AG08396 (cell line): ENCODE measurements around the gene COX17.

Experiments used
- DNase-seq: peaks from one replicate; pipeline ENCODE4 v3.0.0; 2012; ENCODE audit warnings: low spot score, mixed read lengths

The COX17 gene

DNA sequence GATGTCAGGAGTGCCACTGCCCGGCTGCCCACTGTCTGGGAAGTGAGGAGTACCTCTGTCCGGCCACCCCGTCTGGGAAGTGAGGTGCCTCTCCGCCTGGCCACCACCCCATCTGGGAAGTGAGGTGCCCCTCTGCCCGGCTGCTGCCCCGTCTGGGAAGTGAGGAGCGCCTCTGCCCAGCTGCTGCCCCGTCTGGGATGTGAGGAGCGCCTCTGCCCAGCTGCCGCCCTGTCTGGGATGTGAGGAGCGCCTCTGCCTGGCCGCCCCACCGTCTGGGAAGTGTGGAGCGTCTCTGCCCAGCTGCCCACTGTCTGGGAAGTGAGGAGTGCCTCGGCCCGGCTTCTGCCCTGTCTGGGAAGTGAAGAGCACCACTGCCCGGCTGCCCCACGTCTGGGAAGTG, 3.3 kb downstream of the COX17 start:
- DNase-seq, result no peak

DNA sequence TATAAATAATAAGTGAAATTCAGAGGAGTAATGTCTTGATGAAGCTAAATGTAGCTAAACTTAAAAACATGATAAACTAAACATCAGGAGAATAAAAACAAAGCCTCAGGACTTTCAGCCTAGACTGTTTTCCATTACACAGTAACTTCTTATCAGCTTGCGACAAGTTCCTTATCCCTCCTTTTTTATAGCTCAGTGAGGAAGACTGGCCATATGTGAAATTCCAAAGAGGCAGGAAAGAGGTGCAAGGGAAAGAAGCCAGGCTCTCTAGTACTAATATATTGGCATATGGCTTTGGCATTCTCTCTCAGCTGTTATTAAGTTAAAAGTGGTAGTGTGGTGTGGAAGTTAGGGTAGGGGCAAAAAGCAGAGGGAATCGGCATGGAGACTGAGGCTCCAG, 4.4 kb downstream of the COX17 start:
- DNase-seq, result no peak

DNA sequence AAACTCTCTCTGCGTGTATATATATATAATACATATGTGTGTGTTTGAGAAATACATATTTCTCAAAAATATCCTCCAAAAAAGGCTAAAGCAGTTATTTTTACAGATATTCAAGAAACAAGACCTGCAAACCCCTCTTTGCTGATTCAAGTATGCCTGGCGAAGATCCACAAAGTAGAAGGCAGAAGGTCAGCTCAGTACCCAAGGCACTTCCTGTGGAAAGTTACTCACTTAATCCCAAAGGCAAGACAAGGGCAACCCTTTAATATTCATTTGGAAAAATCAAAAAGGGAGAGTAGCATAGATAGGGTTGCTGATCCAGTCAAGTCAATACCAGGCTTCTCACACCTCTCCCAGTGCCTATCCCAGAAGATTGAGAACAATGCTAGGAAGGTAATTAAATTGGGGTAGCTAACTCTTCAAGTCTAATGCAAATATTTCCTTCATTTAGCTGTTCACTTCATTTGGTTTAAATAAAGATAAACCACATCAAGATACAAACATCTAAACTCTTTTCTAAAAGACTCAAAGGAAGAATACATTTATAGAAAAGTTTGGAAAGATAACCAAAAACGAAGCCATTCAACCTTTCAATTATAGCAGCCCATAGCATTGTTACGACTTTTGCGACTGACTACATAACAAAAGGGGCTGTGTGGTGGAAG, 7.2 kb downstream of the COX17 start:
- no peak for DNase-seq

DNA sequence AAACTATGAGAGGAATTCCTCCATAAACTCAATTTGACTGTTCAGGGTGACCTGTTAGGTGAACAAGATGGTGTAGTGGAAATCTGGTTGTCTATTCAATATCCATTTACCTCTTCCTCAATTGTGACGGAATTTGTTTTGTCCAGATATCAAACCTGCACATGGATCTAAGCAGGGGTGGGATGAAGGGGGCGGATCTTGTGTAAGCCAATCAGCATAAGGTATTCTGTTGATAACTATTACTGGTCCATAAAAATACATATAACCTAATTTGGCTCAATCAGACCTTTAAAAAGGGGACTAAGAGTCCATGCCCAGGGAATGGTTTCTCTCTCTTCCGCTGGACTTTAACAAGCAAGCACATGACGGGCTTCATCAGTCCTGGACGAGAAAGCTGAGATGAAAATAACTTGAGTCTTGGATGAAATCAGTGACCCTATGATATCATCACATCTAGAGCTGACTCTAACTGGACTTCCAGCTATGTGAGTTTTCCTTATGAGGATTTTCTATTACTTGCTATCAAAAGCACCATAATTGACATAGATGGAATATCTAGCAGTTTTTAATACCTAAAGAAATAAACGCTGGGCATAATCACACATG, 11.1 kb downstream of the COX17 start:
- no peak for DNase-seq

DNA sequence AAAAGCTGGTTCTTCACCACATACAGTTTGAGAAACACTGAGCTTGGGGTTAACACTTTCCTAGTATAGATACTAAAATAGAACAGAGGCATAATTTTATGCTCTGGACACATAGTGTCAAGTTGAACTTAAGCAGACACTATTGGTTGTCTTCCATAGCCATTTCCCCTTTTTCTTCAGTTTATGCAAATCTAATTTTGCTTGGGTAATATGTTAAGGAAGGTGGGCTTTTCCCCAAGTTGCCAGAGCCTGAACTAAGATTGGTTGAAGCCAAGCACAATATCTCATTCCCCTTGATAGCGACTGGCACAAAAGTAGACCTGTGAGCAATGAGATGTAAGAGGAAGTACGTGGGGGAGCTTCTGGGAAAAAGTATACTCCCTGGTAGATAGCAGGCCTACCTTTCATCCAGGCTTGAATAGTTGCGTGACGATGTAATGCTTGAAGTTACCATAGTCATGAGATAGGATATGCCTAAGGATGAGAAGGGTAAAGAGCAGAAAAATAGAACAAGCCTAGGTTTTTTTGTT, 12.3 kb downstream of the COX17 start:
- no peak for DNase-seq

DNA sequence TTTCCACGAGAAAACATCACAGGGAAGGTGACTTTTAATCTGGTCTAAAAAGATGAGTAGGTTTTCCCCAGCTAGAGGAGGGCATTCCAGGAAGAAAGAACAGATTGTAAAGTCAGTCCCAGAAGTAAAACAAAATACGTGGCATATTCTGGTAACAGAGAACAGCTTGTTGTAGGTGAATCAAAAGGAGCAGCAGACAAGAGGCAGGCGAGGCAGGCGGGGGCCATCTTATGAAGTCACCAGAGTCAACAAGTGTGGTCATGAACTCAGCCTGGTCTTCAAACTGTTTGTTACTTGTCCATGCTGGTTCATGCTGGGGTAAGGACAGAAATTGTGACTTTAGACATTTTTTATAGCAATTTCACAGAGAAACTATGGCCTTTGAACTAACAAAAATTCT, 12.8 kb downstream of the COX17 start:
- no peak for DNase-seq

DNA sequence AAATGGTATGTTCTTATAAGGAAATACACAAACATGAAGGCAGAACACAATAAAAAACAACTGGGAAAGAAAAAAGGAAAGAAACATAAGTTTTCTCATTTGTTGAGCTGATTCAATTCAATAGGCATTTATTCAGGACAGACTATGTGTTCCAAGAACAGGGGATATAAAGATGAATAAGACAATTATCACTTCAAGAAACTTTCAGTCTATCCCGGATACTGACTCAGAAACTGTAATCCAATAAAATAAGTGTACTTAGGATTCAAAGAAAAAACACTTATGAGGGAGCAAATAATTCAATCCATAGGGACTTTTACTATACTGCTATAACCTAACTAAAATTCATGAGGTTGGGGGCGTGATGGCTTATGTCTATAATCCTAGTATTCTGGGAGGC, 13.3 kb downstream of the COX17 start:
- no peak for DNase-seq

DNA sequence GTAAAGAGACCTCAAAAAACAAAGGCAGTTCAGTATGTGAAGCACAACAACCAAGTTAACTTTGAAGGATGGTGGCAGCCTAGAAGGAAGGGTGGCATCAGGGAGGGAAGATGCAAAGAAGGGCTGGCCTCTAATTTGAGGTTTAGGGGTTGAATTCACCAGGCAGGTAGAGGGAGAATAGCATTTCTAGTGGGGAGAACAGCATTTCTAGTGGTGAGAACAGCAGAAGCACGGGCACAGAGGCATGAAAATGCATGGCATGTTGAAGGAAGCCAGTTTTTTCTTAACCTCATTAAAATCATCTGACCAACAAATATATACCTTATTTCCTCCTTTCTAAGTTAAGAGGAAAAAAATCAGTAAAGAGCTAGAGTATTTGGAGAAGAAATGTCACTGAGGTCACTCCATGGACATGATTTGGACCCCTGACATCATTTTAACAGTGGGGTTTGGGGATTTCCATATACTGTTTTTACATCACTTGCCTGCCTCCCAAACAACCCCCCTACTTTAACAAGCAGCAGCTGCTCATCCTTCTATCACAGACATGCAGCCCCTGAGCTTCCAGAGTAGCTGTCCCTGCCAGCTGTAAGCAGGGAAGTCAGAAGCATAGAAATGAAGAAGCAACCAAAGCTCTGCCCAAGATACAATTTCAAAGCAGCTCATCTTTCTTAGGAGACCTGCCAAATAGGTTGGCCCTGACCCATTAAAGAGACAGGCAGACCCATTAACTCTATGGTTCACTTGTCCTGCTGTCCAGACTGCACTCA, 14.4 kb downstream of the COX17 start:
- no peak for DNase-seq

DNA sequence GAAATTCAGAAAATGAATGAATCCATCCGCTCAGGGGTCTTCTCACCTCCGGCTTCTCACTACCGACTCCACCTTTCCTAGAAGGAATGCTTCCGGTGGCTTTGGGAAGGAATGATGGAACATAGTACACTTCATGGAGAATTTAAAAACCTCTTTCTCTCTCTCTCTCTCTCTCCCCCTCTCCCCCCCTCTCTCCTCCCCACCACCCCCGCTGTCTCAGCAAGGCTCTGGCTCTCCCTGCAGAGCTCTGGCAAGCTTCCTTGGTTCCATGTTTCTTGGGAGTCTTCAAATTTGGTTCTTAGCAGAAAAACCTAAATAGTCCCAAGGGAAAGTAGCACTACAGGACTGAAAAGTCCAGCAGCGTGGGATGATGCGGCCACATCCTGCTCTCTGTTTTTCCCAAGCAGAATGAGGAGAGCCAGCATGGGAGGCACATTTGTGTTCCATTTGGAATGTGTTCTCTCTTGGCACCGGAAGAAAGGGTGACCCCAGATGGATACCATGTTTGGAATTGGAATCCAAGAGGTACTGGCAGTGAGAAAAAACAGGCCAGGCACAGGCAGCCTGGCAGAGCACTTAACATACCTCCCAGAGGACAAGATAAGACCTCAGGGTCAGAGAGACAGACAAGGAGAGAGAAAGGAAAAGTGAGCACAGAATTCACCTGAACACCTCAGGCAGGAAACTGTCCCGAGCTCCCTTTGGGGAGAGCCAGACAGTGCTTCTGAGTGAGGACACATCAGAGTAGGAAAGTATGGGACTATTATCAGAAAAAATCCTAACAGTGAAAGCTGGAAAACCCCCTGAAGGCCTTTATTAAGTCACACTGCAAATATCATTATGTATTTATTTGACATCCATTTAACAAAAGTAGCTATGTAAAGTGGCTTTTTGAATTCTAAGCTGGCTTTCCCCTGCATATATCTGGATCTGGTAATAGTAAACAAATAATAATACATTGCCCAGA, 16.4 kb downstream of the COX17 start, which contains the start of gene POPDC2:
Gene POPDC2, minus strand, starts transcription at position 116 of the 967 bp plus-strand sequence. CDS start 166 bp downstream, outside the sequence.
- no peak for DNase-seq

DNA sequence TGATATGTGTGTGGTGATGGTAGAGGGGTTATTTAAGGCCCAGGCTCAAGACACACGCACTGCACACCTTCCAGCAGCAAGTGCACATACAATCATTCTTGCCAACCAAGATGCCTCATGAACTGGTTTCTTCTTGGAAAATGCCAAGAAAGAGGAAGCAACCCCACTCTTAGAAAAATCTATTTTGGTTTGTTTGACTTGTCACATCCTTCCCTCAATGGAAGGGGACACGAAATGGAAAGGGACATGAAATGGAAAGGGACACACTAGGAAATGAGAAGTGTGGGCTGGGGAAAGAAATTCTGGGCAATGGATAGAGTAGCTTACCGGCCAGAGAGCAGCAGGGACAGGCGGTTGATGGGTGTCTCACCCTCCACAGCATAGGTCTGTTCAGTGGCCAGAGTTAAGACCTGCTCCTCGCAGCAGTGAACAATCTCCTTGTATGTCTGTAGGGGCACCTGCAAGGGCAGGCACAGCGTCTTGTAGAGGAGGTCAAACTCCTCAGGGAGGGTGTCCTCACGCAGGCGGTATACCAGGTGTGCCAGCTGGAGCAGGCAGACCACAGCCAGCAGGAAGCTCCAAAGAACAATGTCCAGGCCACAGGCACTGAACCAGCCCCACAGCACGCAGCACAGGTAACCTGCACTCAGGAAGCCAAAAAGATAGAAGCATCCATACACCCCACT, 17.5 kb downstream of the COX17 start:
- DNase-seq, result no peak

DNA sequence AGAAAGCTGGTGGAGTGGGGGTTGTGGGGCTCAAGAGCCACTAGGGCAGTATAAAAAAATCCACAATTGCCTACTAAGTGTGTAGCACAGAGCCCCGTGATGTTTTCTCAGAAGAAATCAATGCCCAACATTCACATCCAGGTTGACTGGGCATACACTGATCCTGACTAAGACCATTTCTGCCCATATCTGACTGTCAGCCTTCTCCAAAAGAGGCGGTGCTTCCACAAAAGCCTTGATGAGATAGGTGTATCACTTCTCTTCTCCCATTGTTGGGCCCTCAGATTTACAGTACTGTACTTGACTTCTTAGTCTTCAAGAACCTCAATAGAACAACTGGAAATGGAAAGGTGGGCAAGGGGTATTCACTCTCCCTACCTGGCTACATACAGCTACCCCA, 18.2 kb downstream of the COX17 start:
- no peak for DNase-seq

DNA sequence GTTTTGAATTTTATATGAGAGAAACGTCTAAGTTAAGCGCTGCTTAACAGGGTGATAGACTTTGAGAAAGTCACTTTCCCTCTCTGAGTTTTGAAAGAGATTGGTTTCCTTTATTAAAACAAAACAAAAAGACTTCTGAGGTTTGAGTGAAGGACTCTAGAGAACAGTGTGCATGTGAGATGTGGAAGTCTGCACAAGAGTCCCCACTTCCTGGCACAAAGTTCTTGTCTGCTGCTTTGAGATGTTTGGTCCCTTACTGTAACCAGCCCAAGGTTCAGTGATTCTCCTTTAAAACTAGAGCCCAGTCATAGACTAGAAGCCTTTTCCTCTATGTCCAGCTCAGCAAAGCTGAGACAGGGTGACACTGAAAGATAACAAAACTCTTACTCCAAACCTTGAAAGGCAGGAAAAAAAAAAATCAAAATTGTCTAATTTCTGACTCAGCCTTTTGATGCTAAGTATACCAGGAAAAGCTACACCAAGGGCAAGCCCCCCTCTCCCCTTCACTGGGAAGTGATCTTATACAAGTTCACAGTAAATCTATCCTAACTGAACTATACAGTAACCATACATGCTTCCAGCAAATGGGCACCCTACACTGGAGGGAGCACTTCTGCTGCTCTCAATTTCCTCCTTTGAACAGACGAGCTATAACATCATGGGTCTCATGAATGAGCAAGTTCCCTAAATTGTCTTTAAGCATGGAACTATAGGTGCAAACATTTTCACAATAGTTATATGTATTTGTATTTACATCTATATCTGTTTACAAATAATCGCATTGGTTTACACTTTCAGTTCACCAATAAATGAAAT, 19.1 kb downstream of the COX17 start:
- DNase-seq, result no peak

DNA sequence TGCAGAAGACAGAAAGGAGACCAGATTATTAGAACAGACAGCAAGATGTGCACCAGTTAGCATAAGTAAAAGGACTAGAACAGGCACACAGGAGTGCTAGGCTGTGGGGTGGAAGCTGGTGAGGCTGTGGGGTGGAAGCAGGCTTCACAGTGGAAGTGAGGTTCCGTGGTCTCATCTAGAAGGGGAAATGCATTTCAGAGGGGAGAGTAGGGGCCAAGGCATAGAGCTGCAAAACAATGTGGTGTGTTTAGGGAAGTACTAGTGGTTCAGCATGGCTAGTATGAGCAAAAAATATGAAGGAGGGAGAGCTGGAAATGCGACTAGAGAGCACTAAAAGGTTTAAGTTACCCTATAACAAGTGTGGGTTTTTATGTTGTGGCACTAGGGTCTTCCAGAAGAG, 23.3 kb downstream of the COX17 start:
- no peak for DNase-seq

DNA sequence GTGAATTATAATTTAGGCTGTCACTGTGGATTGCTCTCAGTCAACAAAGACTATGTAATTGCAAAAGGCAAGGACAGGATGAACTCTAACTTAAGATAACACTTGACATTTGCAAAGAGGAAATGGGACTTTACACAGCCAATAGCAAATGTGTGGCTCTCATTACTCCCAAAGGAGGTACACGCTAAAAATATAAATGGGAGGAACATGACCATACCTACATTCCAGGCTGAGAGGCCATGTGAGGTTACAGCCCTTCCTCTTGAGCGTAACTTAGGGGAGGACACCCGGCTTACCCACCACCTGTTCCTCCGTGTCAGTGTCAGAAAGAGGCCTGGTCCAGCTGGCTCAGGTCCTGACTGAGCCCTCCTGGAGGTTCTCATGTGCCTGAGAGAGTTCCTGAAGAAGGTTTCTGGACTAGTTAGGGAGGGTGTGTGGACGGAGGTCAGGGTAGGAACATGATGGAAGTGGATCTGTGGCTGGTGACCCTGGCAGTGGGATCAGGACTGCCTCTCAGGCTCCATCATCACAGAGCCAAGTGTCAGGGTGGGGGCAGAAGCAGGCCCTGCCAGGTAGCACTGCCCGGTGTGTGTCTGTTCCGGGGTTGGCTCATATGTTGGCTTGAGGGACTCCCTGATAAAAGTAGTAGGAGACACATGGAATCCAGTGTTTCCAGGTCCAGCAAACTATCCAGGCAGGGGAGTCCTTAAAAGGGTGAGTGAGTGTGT, 24.7 kb downstream of the COX17 start:
- no peak for DNase-seq

DNA sequence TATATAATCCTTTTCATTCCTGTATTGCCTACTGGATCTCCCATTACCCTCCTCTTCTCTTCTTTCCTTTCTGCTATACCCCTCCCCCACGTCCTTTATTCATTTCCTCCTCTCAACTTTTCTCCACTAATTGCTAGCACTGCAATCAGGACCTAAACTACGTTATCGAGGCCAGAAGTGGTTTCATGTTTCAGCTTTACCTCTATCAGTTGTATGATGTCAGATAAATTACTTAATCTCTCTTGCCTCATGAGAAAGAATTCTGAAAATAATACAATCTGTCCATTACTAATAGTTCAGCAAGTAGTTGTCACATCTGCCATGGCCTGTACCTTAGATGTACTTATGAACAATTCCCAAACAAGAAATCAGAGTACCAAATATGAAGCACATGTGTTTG, 27.4 kb downstream of the COX17 start:
- no peak for DNase-seq

DNA sequence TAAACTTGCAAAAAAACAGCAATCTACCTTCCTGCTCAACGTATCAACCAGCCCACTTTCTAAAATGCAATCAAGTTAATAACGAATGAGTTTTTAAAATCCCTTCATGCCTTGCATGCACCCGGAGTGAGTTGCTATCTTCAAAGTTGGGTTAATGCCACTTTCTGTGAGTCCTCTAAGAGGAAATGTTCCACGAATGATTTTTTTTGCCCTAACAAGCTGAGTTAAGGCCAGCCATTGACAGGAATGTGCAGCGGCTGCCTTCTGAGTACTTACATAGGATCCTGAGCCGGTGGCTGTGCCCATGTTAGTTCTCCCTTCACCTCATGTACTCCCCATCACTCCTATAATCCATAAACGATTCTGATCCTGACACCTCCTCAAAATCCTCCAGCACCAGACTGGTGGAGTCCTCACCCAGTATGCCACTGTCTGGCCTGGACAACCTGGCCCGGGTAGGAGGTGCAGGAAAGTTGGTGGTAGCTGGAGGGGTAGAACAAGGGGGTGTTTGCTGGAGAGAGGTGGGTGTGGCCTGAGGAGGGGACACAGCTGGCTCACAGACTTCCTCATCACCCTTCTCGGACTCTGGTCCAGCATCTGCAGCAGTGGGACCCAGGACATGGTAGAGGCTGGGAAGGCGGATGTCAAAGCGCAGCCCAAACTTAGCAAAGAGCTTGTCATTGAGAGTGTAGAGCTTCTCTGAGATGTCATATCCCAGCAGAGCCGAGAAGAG, 29.2 kb downstream of the COX17 start:
- DNase-seq, result no peak

DNA sequence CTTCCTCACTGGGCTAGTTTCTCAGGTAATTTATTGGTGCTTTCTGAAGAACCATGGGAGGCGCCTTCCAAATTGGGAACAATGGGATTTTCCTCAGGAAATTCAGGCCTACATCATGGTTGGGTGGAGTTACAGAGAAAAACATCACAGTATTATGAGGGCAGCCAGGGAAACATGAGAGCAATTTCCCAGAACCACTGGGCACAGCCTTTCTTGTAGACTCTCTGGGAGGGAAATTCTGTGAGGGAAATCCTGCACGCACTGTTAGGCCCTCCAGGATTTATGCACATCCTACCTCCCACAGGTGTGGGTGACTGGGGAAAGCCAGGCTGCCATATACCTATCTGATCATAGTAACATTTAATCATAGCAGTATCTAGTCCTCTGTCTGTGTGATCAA, 30.0 kb downstream of the COX17 start:
- DNase-seq, result no peak

DNA sequence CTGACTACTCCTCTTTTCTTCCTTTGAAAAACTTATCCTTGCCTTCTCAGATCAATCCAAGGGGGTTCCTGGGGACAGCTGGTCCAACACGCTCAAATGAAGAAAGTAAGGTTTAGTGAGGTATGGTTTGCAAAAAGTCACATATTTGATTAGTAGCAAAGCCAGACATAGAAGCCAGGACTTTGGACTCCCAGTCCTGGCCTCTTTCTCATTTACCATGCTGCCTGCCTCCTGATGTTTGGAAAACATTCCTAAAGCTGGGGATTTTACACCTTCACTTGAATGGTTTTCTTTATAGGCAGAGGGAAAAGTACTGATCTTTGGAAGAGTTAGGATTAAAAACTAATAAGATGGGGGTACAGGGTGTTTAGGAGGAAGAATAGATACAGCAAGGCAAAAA, 31.4 kb downstream of the COX17 start:
- no peak for DNase-seq

DNA sequence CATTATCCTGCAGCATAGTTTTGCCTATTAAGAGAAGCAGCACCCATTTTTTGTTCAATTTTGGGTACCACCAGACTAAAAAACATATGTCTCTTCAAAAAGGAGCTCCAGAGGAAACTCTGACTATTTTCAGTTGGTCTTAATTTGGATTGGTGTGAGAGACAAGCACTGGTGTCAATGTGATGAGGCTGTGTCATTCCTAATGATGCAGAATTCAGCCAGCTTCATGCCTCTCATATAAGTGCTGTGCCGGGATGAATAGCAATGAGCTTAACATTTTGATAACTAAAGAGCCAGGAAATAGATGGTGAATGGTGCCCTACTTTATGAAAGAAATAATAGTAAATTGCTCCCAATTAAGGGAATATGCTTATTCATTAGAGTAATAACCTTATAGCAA, 32.7 kb downstream of the COX17 start:
- no peak for DNase-seq
